HG03064 (cell line): ENCODE measurements around the gene RFX4.

Experiments
- ATAC-seq: cut with Tn5 transposase; IDR thresholded peaks from one replicate; pipeline ENCODE4 v1.9.1; 2021; ENCODE audit warnings: low read depth; ENCODE audit not compliant: unreplicated experiment

RFX4 gene

GRCh38 chr12:106791531-106791930 is 208.7 kb downstream of the RFX4 start:
- ATAC-seq: no peak

- no peak for ATAC-seq
Observed at GRCh38 chr12:106794369-106794768, 211.6 kb downstream of the RFX4 start.

GRCh38 chr12:106801167-106801708 is 218.4 kb downstream of the RFX4 start:
- ATAC-seq: no peak

- no peak for ATAC-seq
Observed at GRCh38 chr12:106801830-106802533, 219.2 kb downstream of the RFX4 start.

- no peak for ATAC-seq
Observed at GRCh38 chr12:106804668-106805067, 221.9 kb downstream of the RFX4 start.
